A549 treated with Hydrocortisone at 1 μM for 4 hours (cell line): ENCODE data around the gene SRD5A3. TPM values are rescaled to one million over a fixed set of nuclear protein-coding genes. Genes with fewer than 3 reads are reported as not detected.

Experiments
- total RNA-seq: library from RNA; stranded (reverse); fragments of 200-300 nt; extraction: Qiagen RNA extraction; gene quantifications from 5 replicates; pipeline ENCODE4 v1.2.3, GENCODE V29; 2022

The SRD5A3 gene
- 5.9 to 12.6 TPM (median 11.3 TPM) in 5 replicates for total RNA-seq

GRCh38 chr4:55345980-55346850 is at the start of gene SRD5A3:
TSS of gene SRD5A3 (plus strand) at chr4:55346242. CDS start at chr4:55346337, 95 bp downstream.

GRCh38 chr4:55395529-55396307 is 49.7 kb downstream of the SRD5A3 start, which contains the start of gene TMEM165:
TSS of gene TMEM165 (plus strand) at chr4:55395957. CDS start at chr4:55396190, 233 bp downstream.

Other genes starting within 250 kb of the SRD5A3 start
- 0.06 to 0.26 TPM (median 0.10 TPM) in 5 replicates for gene KDR, start 220.6 kb upstream of the SRD5A3 start, total RNA-seq
- gene TMEM165, start 49.7 kb downstream of the SRD5A3 start, total RNA-seq, result 50.7 to 62.8 TPM (median 55.3 TPM) in 5 replicates
- 3.5 to 5.9 TPM (median 5.5 TPM) in 5 replicates for gene CLOCK, start 200.7 kb downstream of the SRD5A3 start, total RNA-seq
- gene PDCL2, start 246.0 kb downstream of the SRD5A3 start, total RNA-seq, result not detected in 5 replicates